Forelimb muscle (tissue), 1 donor: ENCODE data around the gene MAFG. TPM values are rescaled to one million over a fixed set of nuclear protein-coding genes. Genes with fewer than 3 reads are reported as not detected.

Source experiments
- DNase-seq: peaks from one replicate; pipeline ENCODE4 v3.0.0-alpha.2; 2013; ENCODE audit warnings: low read depth
- polyA plus RNA-seq: library from polyadenylated mRNA; unstranded; fragments of 120-200 nt; gene quantifications from one replicate; pipeline ENCODE4 v1.2.1, GENCODE V29; 2013; ENCODE audit not compliant: insufficient read length

The MAFG gene
- 16.3 TPM for polyA plus RNA-seq

DNA sequence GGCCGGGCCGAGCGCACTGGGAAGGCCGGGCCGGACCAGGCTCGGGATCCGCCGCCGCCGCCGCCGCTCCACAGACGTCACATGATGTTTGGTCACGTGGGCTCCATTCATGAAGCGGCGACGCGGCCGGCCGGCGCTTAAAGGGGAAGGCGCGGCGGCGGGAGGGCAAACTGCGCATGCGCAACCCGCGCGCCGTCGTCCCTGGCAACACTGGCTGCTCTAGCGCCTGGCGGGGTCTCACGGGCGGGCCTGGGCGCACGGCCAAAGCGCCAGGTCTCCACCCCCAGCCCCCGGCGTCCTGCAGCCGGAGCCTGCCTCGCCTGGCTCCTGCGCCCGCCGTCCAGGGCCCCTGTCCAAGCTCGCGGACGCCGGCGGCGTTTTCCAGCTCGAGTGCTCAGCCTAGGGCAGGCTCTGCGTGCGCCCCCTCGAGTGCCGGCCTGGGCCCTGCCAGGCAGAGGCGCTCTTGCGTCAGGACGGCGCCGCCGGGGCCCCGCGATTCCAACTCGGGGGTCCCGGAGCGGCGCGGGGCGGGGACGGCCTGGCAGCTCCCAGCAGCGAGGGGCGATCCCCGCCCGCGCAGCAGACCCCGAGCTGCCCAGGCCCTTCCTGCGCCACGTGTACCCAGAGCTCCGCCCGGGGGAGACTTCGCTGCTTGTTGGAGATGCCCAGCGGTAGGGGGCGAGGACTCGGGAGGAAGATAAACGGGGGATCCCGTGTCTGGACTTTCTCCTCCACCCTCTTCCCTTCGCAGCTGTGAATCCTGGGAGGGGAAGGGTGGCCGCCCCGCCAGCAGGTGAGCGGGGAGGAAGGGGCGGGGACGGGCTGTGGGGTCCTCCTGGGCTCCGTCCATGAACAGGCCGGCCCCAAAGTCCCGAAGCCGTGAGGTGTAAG, at the start of gene MAFG:
TSS of gene MAFG (minus strand) at position 83 of the 891 bp plus-strand sequence. CDS start 4,550 bp downstream, outside the sequence.
- DNase-seq: peak; percentile 83

DNA sequence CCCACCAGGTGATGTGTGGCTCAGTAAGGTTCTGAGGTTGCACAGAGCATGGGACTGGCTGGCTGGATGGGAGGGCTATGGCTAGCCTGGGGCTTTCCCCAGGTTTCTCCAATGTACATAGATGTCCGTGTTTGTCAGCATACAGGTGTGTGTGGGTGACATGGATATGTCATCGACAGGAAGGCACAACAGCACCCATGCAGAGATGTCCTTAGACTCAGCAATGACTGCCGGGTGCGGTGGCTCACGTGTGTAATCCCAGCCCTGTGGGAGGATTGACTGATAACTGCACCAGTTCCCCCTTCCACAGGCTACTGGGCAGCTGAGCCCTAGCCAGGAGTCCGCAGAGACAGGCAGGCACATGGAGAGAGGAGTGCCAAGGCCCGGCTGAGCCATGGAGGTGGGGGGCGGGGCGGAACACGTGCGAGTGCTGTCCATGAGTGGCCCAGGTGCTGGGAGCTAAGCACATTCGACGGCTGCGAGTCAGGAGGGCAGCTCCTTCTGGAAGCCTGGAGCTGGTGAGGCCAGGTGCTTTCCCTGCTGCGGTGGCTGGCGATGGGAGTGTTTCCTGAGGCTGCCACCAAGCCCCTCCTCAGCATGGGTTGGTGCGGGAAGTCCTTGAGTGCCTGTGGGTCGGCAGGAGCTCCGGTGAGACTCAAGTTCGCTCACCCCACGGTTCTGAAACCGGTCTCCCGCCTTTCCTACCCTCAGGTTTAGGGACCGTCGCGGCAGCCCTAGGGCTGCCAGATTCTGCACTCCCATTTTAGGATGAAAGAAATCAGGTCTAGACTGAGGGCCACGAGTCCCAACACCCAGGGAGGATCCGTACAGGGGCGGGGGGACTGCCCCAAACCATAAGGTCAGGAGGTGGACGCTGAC, 49.0 kb upstream of the MAFG start:
- DNase-seq: no peak

DNA sequence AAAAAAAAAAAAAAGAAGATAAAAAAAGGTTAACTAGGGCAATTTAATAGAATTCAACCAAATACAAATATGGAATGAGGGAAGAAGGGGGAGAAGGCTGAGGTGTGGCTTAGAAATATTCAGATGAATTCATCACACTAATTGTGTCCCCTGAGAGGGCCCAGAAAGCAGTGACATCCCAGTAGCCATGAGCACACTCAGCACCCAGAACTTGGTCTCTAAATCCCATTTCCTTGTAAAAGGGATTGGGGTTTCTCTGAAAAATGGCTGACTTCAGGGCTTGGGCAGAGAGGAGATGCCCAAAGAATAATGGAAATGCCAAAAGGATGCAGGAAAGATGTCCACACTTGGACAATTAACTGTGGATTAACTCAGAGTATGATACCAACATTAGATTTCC, 45.9 kb upstream of the MAFG start:
- DNase-seq: no peak

DNA sequence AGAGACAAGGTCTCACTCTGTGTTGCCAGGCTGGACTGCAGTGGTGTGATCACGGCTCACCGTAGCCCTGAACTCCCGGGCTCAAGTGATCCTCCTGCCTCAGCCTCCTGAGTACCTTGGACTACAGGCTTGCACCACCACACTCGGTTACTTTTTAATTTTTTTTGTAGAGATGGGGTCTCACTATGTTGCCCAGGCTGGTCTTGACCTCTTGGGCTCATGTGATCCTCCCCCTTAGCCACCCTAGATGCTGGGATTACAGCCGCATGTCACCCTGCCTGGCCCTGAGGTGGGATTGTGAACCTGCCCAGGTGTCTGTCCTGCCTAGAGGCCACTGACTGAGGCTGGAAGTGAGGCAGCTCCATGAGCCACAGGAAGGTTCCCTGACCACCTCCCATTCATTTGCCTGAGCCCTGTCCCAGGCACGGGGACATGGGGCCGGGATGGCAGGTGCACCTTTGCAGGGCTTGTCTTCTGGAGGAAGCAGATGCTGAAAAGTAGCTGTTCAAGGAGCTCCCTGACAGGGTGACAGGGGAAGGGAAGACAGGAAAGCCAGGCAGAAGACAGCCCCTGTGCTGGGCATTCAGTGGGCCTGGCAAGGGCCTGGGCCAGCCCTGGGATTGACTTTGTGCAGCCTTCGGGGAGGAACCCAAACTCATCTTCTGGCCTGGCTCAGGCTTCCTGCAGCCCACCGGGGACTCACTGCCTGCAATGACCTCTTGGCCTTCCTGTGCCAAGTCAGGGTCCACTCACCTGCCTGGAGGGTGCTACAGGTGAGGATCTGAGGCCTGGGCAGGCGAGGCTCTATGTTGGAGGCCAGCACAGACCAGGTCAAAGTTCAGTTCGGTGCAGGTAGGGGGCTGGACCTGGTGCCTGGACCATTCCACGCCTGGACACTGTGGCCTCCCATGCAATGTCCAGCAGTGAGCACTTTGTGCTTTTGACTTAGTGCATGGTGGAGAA, 41.6 kb upstream of the MAFG start:
- DNase-seq: no peak

DNA sequence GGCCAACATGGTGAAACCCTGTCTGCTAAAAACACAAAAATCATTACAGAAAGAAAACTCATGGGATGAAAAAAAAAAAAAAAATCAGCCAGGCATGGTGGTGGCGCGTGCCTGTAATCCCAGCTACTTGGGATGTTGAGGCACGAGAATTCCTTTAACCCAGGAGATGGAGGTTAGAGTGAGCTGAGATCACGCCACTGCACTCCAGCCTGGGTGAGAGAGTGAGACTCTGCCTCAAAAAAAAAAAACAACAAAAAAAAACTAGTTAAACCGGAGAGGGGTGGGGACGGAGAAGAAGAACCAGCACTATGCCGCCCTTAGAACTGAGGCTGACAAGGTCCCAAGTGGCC, 40.8 kb upstream of the MAFG start:
- DNase-seq: no peak

DNA sequence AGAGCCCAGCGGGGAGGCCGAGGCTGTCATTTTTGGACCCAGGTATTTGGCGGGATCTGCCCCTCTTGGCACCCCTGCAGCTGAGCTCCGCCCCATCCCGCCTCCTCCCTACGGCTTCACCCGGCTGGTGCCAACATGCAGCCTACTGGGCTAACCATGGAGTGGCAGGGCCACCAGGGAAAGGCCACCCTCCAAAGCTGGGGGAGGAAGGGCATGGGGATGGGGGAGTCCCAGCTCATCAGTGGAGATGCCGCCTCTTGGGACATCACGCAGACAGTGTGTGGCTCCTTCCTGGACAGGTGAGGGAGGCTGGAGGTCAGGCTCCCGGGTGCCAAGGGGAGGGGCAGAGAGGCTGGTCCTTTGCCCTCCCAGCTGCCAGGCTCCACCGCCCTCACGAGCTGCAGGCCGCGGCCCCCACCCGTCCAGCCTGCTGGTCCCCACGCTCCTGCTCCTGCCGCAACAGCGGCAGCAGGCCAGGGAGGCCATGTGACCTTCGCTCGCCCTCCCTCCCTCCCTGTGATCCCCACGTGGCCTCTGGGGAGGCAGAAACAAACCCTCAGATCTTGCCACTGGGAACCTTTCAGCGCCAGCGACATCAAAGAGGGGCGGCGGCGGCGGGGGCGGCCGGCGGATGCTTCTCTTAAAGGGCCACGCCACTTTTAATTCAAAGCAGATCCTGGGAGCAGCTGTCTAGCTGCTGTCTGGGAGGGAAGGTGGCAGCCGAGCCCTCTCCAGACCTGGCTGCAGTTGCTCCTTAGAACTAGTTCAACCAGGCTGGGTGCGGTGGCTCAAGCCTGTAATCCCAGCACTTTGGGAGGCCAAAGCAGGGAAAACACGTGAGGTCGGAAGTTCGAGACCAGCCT, 40.2 kb upstream of the MAFG start:
- DNase-seq: no peak

DNA sequence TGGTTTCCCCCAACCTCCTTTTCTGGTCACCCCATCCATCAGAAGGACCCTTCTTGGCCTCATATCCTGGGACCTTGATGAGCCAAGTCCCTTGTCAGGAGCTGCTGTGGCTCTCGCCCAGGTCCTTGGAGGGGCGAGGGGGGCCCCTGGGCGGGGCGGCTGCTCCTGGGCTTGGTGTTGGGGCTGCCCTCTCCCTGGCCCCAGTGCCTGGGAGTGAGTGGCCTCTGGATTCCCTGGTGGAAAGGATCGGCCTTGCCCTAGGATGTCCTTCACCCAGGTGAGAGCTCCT, 39.7 kb upstream of the MAFG start:
- DNase-seq: no peak

DNA sequence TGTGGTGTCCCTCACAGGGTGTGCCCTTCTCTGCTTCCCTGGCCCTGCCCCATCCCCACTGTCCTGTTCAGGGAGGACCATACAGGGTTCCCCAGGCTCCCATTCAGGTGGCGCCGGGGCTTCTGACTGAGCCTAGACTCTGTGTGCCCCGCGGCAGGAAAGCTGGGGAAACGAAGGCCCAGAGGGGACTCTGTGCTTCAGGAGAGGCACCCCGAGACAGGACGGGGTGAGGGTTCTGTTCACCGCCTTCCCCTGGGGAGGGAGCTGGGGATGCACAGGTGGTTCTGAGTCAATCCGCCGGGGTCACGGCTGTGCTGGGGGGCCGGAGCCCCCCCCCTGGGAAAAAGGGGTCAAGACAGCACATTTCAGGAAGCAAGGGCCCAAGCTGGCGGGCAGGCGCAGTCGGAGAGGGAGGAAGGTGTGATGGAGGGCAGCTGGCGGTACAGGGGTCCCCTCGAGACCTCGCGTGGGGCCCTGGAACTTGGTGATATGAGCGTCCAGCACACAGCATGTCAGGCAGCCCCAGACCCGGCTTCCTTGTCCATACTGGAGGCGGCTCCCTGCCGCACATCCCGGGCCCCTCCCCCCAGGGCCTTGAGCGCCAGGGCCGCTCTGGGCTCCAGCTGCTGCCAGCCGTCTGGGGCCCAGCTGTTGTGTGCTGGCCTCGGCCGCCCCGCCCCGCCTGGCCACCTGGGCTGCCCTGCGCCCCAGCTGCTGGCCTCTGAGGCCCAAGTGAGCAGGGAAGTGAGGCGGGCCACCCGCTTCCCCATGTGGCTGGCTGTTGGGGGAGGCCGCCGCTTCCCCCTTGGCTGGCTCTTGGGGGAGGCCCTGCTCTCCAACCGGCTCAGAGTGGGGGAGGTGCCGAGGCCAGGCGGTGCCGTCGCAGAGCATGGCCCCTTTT, 39.1 kb upstream of the MAFG start:
- no peak for DNase-seq

DNA sequence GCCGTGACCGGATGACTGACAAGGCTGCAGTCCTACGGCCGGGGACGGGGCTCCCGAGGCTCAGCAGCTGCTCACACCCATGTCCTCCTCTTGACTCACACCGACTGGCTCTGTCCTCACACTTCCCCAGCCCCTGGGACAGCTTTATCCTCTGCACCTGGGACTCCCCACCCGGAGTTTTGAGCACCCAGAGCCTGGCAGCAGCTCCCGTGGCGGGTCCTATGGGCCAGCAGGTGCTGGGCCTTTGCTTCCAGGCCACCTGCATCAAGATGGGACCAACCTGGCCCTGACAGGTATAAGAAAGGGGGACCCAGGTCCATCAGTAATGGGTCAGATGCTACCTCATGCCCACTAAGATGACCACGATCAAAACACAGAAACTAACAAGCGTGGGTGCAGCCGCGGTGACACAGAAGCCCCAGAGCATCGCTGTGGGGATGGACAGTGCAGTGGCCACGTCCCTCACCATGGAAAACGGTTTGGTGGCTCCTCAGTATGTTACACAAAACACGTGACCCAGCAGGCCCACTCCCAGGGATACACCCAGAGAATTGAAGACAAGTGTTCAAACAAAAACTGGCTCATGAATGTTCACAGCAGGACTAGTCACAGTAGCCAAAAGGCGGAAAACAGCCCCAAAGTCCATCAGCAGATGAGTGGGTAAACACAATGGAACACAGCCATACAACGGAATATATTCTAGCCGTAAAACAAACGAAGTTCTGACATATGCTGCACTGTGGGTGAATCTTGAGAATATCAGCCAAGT, 36.7 kb upstream of the MAFG start:
- no peak for DNase-seq

DNA sequence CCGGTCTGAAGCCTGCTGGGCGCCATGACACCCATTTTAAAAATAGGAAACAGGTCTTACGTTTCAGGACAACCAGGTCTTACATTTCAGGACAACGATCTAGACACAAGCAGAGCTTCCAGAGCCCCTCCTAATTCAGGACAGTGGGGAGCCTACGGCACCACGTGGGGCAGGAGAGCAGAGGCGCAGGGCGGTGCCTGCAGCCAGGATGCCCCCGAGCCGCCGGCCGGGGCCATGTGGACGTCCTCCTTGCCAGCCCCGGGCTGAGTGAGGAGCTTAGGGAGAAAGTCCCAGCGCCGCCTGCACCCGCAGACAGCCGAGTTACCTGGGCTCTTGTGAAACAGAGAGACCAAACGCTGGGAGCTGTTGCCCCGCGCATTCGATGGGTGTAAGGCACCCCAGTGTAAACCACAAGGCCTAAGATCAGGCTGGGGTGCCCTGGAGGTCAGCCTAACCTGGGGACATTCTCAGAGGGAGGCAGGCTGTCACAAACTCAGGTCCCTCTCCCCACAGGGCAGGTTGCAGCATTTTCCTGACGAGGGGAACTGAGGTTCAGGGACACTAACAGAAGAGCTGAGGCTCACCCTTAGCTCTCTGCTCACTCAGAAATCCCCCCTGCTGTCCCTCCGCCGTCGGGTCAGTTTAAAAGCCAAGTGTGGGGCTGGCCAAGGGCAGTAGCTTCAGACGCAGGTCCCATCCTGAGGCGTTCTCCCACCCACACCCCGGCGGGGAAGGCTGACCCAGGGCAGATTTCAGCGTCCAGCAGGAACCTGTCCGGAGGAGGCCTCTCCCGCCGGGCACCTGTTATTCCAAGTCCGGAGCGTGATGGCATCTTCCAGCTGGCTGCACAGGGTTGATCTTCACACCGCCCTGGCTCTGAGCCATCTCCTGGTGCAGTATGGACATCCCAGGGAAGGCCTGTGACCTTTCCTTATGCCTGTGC, 35.2 kb upstream of the MAFG start:
- DNase-seq: no peak

DNA sequence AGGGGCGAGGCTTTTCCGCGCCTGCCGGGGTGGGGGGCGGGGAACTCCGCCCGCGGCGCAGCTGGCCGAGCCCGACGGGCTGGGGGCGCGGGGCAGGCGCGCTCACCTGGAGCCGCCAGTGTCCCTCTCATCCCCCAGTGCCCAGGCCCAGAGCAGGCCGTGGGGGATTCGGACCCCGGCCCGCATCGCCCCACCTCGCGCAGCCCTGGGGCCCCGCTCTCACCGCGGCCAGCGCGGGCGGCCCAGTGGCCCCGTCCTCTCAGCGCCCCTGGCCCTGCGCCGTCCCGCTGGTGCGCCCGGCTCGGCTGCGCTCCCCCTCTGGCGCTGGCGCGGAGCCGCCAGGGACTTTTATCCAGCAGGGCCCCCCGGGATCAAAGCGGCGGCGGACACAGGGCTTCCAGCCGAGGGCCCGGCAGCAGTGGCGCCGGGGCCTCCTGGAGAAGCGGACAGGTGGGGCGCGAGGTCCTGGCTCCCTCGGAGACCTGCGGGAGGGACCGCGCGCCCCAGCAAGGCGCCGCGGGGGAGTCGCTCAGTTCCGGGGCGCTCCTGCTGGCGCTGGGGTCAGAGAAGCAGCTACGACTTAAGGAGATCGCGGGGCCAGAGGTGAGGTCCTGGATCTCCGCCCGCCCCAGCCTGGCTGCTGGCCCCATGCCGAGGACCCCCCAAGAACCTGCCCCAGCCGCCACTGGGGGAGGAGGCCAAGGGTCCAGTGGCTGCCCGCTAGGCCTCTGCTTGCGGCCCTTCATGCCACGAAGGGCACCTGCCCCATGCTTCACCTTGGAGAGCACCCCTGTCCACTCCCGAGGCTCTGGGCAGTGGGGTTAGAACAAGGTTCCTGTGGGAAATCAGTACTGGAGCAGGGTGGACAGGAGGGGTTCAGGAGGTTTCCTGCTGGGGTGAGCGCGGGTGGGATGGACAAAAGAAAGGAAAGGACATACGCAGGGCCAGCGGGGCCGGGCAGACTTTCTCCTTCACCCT, 34.3 kb upstream of the MAFG start:
- no peak for DNase-seq

DNA sequence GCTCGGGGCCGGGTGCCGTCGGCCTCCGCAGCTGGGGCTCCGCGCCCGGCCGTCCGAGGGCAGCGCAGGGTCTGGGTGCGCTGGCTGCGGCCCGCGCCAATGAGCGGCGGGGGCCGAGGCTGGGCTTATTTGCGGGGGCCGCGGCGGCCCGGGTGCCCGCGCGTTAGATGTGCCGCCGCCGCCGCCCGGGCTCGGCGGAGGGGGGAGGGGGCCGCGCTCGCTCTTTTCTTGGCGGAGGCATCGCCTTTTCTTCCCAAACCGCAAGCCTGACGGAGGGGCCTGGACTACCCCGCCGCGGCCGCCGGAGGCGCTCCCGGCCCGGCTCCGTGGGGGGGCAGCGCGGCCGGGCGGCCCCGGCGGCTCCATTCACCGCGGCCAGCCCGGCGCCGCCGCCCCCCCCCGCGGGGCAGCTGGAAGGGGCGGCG, 33.6 kb upstream of the MAFG start, which contains the start of gene NOTUM:
TSS of gene NOTUM (minus strand) at position 101 of the 425 bp plus-strand sequence. CDS start 278 bp downstream, outside the sequence.
- DNase-seq: no peak

DNA sequence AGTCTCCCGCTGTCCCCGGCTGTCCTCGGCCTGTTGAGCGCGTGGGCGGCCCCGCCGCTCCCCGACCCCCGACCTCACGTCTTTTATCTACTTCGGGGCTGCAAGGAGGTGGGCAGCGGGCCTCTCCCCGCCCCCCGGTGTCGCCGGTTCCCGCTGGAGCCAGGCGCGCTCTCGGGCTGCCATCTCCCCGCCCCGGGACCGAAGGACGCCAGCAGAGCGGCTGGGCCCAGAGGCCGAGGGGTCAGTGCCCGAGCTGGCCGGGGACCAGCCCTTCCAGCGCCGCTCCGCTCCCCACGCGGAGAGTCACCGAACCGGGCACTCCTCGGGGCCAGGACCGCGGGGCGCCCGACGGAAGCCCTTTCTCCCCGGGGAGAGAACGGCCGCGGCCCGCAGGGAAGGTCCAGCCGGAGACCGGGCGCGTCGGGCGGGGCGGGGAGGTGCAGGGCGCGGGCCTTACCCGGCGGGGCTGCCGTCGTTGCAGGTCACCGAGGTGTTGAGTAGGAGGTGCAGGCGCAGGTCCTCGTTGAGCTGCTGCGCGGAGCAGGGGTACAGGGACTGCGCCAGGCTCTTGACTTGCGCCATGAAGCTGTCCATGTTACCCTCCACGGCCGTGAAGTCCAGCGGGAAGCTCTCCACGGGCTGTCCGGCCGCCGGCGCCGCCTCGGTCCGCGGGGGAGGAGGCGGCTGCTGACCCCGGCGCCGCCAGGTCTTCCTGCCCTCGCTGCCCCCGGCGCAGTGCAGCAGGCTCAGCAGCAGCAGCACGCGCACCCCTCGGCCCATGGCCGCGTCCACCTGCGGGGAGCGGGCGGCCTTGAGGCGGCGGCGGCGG, 32.8 kb upstream of the MAFG start:
- DNase-seq: no peak

DNA sequence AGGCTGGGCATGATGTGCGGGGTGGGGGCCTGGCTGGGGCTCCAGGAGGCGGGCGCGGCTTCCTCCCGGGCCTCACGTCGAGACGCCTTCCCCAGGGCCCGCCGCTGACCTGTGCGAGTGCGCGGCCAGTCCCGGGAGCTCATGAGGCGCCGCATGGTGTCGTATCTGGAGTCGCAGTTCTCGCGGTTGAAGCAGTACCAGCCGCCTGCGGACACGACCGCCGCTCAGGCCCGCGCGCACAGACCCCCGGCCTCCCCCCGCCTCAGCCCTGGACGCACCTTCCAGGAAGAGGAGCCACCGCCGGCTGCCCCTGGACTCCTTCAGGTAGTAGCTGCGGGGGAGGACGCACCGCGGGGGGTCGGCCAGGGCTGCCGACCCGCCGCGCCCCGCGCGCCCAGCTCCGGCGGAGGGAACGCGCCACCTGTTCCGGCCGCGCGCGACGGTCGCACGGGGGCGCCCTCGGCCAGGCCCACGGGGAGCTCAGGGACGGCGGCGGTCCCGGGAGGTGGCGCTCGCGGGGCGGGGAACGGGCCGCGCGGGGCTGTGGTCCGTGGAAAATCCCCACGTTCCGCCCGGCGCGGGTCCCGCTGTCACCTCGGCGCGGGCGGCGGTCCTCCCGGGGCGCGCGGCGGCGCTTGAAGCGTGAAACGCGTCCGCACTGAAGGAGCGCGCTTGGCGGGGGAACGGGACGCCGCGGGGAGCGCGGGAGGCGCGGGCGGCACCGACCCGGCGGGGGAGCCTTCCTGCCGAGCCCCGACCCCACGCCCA, 32.0 kb upstream of the MAFG start:
- DNase-seq: no peak
